ENCODE measurements around the gene ZNF276. TPM values are rescaled to one million over a fixed set of nuclear protein-coding genes. Genes with fewer than 3 reads are reported as not detected.
"Not testable (repeated sequence)": the region's sequence is repeated elsewhere in the genome, so short reads cannot be mapped to it uniquely, and the experiment has no call there.

ZNF276 gene
- total RNA-seq, 1 experiment from 2014 or later = 32.7 TPM

GRCh38 chr16:89779909-89780305 is 58.6 kb downstream of the ZNF276 start:
- Mint-ChIP-seq H3K4me3 (ENCODE audit: unreplicated experiment) (no peak overlapping the region), H3K4me1 (ENCODE audit: insufficient read depth, unreplicated experiment) (no peaks in the 10 kb centered on the region), H3K9me3 (ENCODE audit: unreplicated experiment) (no peaks in the 10 kb centered on the region), H3K27ac (ENCODE audit: low read depth, unreplicated experiment) (no peak overlapping the region), H3K27me3 (ENCODE audit: insufficient read depth, unreplicated experiment) (no peaks in the 10 kb centered on the region), H3K36me3 (ENCODE audit: insufficient read depth, unreplicated experiment) (peaks cover 45% of the 10 kb centered on the region)
- ChIA-PET POLR2A (interaction anchor here (0.8 kb wide), 1 partner anchor 36 kb away, joined by 4 read pairs; no protein-coding TSS in a partner anchor), CTCF (interaction anchor here (0.7 to 1.6 kb wide), 2 partner anchors 10 to 12 kb away, joined by 3 to 4 read pairs; no protein-coding TSS in a partner anchor)
- TF ChIP-seq, protein P1, sequence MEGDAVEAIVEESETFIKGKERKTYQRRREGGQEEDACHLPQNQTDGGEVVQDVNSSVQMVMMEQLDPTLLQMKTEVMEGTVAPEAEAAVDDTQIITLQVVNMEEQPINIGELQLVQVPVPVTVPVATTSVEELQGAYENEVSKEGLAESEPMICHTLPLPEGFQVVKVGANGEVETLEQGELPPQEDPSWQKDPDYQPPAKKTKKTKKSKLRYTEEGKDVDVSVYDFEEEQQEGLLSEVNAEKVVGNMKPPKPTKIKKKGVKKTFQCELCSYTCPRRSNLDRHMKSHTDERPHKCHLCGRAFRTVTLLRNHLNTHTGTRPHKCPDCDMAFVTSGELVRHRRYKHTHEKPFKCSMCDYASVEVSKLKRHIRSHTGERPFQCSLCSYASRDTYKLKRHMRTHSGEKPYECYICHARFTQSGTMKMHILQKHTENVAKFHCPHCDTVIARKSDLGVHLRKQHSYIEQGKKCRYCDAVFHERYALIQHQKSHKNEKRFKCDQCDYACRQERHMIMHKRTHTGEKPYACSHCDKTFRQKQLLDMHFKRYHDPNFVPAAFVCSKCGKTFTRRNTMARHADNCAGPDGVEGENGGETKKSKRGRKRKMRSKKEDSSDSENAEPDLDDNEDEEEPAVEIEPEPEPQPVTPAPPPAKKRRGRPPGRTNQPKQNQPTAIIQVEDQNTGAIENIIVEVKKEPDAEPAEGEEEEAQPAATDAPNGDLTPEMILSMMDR (IDR thresholded peaks at IDR 0.05; ENCODE audit: unreplicated experiment) = no peak
- intact Hi-C loops (cut with micrococcal nuclease) = no loop called here
- no peak for DNase-seq (ENCODE audit: unreplicated experiment)
- no TSS peak for BruUV-seq (replicated peaks)

- no TSS peak for BruUV-seq (replicated peaks)
- H3K36me3 Mint-ChIP-seq (ENCODE audit: insufficient read depth, unreplicated experiment) = peaks cover 40% of the 10 kb centered on the region
- DNase-seq (ENCODE audit: unreplicated experiment) = no peak
Measured at GRCh38 chr16:89782489-89782888, 61.2 kb downstream of the ZNF276 start.

DNA sequence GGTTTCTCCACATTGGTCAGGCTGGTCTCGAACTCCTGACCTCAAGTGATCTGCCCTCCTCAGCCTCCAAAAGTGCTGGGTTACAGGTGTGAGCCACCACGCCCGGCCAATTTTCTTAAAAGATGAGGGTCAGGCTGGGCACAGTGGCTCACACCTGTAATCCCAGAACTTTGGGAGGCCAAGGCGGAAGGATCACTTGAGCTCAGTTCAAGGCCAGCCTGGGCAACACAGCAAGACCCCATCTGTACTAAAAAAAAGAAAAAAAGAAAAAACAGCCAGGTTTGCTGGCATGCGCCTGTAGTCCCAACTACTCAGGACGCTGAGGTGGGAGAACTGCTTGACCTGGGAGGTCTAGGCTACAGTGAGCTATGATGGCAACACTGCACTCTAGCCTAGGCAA is 62.6 kb downstream of the ZNF276 start:
- H3K36me3 Mint-ChIP-seq (ENCODE audit: insufficient read depth, unreplicated experiment) = peaks cover 43% of the 10 kb centered on the region
- H3K4me1 Mint-ChIP-seq (ENCODE audit: insufficient read depth, unreplicated experiment); H3K27me3 Mint-ChIP-seq (ENCODE audit: insufficient read depth, unreplicated experiment); BruUV-seq (replicated peaks); H3K27ac Mint-ChIP-seq (ENCODE audit: low read depth, unreplicated experiment); intact Hi-C loops (cut with micrococcal nuclease); H3K9me3 Mint-ChIP-seq (ENCODE audit: unreplicated experiment); CTCF ChIA-PET; H3K4me3 Mint-ChIP-seq (ENCODE audit: unreplicated experiment); POLR2A ChIA-PET; DNase-seq (ENCODE audit: unreplicated experiment): not testable (repeated sequence)

More at GRCh38 chr16:89782489-89782888, 61.2 kb downstream of the ZNF276 start:
- Mint-ChIP-seq H3K9me3 (ENCODE audit: unreplicated experiment) (no peaks in the 10 kb centered on the region), H3K27me3 (ENCODE audit: insufficient read depth, unreplicated experiment) (no peaks in the 10 kb centered on the region), H3K4me1 (ENCODE audit: insufficient read depth, unreplicated experiment) (no peaks in the 10 kb centered on the region), H3K4me3 (ENCODE audit: unreplicated experiment) (no peak overlapping the region), H3K27ac (ENCODE audit: low read depth, unreplicated experiment) (no peak overlapping the region)
- CTCF ChIA-PET = no interaction called here
- POLR2A ChIA-PET = no interaction called here
- TF ChIP-seq, protein P1 (IDR thresholded peaks at IDR 0.05; ENCODE audit: unreplicated experiment) = no peak
- intact Hi-C loops (cut with micrococcal nuclease) = no loop called here

- intact Hi-C loops (cut with micrococcal nuclease) = no loop called here
- Mint-ChIP-seq H3K4me3 (ENCODE audit: unreplicated experiment) (no peak overlapping the region), H3K27me3 (ENCODE audit: insufficient read depth, unreplicated experiment) (no peaks in the 10 kb centered on the region), H3K9me3 (ENCODE audit: unreplicated experiment) (no peaks in the 10 kb centered on the region), H3K4me1 (ENCODE audit: insufficient read depth, unreplicated experiment) (no peaks in the 10 kb centered on the region), H3K36me3 (ENCODE audit: insufficient read depth, unreplicated experiment) (peaks cover 41% of the 10 kb centered on the region), H3K27ac (ENCODE audit: low read depth, unreplicated experiment) (peak overlapping the region; percentile 41)
- TF ChIP-seq, protein P1 (IDR thresholded peaks at IDR 0.05; ENCODE audit: unreplicated experiment) = no peak
- no peak for DNase-seq (ENCODE audit: unreplicated experiment)
- POLR2A ChIA-PET = no interaction called here
- BruUV-seq (replicated peaks) = no TSS peak
- CTCF ChIA-PET = no interaction called here
Measured at GRCh38 chr16:89784406-89784805, 63.1 kb downstream of the ZNF276 start.

Data from MCF 10A (cell line).